GM18907 (cell line): Measurements from ENCODE around the gene PCMT1.
"Not testable (repeated sequence)": the region's sequence is repeated elsewhere in the genome, so short reads cannot be mapped to it uniquely, and the experiment has no call there.

Source experiments
- ATAC-seq: cut with Tn5 transposase; IDR thresholded peaks from one replicate; pipeline ENCODE4 v1.9.1; 2021; ENCODE audit warnings: mild to moderate bottlenecking, moderate library complexity; ENCODE audit not compliant: unreplicated experiment

Gene PCMT1

DNA sequence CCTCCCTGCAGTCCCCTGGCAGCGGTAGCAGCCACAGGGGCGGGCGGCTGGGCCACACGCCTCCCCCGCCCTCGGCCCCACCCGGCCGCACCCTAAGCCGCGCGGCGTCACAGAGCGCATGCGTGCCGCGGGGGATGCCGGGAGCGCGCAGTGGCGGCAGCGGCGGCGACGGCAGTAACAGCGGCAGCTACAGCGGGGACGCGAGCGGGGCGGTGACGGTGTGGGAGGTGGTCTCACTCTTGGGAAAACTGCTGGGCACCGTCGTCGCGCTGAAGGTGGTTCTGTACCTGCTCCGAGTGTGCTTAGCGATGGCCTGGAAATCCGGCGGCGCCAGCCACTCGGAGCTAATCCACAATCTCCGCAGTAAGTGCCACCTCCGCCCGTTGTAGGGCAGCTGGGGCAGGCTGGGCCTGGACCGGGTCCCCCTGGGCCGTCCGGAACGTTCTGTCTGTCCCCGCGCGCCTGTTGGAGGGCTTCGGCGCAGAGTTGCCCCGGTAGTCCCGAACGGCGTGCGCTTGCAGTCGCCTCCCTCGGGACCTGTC, at the start of gene PCMT1:
TSS of gene PCMT1 (plus strand) at position 148 of the 542 bp plus-strand sequence. CDS start at position 309, 161 bp downstream.
- ATAC-seq: peak; percentile 88

DNA sequence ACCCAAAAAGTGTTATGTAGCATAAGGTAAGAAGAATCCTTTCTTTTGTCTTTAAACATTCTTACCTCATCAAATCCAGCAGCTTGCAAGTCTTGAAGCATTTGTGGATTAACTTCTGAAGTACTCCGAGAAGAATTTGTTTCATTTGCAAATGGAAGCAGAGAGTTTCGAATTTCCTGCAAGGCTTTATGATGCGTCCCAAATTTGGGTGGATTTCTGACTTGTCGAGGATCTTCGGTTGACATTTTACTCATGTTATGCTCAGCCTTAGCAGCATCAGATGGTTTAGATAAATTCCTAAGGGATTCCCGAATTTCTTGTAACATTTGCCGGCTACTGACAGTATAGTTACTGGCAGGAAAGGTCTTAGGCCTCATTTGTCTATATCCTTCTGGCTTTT, 47.8 kb upstream of the PCMT1 start:
- ATAC-seq: no peak

DNA sequence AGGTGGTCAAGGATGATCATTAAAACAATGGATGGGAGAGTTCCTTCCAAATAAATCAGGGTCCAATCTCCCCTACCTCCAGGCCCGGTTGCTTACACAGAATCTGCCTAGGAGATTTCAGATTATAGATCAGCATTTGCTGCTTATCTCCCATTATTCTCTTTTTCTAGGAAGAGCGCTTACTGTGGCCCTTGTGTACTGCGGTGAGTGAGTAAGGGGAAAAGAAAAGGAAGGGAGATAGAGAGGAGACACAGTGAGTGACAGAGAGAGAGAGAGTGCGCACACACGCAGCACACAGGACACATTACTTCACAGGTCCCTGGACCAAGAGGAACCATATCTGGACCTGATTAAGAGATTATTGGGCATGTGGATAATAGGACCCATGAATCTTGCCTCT, 37.8 kb upstream of the PCMT1 start:
- no peak for ATAC-seq

DNA sequence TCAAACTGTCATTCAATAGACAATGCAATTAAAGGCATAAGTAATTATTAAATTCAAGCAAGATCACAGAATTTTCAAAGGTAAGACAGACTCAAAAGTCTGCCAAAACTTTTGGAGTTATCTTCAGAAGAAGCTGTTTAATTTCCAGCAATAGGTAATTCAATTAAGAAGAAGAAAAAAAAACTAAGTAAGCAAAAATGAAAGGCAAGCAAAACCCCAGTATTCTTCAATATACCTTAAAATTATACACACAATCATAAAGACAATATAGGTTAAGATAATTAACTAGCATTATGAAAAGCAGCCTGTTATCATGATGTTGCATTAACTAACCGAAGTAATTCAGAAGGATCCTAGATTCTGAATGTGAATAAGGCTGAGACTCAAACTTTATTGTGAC, 35.1 kb upstream of the PCMT1 start:
- no peak for ATAC-seq

DNA sequence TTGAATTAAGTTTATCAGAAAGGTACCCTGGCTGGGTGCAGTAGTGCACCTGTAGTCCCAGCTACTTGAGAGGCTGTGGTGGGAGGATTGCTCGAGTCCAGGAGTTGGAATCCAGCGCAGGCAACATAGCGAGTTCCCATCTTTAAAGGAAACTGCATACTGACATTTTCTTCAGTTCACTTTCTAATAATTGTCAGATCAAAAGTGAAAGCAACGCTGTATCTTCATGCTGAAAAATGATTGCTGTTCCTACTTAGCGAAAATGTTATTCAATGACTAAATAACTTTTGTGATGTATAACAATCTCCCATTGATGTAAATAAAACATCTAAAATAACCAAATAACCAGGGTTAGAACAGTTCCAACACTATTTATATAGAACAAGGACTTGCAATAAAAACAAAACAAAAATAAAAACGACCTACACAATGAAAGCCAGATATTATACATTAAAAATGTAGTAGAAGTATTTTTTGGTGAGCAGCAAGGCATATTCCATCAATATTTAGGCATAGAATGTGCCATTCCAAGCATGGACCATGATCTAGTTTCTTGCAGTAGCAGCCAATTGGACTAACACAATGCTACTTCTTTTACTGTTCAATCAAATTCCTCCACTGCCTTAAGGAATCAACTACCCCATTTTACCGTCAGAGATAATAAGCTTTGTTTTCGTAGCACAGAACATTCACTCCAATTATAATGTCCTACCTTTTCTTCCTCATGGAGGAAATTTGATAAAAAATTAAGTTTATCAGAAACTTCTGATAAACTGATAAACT, 33.2 kb upstream of the PCMT1 start:
- no peak for ATAC-seq

DNA sequence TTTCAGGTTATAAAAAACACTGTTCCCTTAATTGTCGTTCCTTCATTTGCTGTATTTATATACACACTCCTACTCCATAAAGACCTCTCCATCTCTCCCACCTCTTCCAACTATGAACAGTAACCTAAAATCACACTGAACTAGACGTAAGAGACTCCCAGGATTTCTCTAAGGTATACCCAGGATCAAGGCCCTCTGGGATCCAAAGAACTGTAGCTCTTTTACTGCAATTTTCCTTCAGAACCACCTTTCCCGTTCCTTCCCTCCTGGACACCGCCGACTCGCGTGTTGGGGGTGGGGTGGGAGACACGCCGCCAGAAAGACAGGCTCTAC, 32.3 kb upstream of the PCMT1 start:
- no peak for ATAC-seq

DNA sequence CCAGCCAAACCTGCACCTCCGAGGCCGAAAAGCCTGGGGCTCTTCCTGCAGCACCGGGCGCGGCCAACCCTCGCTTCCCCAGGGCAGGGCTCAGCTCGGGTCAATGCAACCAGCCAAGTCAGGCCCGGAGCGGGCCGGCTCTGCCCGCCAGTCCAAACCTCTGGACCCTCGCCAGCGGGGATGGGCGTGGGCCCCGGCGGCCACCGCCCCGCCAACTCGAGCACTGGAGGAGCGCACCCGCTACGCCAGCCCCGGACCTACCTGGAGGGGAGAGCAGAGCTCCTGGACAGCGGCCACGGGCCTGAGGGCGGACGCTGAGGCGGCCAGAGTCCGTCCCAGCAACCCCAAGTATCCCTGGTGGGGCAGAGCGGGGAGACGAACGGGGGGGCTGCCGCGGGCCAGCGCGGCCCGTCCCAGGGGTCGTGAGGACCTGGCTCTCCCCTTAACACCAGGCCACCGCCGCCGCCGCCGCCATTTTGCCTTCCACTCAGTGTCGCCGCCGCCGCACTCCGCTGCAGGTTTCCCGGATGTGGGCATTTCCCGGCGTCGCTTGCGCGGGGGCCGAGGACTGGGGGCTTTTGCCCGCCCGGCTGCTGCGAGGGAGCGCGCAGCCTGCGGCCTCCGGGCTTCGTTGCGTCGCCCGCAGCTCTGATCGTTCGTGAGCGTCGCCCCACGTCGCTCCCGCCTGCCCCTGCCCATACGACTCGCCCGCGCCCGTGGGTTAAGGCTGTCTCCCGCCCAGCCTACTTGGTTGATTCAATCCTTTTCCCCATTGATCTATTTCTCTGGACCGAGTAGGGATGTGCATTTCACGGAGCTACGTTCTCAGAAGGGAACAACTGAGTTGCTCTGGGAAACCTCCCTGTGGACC, 31.7 kb upstream of the PCMT1 start, which contains the start of gene LATS1:
TSS of gene LATS1 (minus strand) at position 514 of the 871 bp plus-strand sequence. CDS start 15,975 bp downstream, outside the sequence.
- ATAC-seq: peak; percentile 85

DNA sequence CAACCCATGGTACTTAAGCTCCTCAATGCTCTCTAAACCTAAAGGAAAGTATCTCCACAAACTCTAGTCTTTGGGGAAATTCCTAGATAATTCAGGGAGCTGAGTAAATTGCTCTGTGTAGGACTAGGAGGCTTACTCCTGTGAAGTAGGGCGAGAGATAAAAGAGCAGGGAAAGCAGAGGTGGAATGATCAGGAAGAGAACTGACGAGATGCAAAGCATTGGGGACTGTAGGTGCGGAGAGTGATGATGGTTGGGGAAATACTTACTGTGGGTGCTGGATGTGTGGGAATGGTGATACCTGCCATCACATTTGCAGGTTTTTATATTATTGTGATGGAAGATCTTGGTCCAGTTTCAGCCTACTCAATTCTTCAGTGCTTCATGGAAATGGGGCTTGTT, 30.0 kb upstream of the PCMT1 start:
- no peak for ATAC-seq

DNA sequence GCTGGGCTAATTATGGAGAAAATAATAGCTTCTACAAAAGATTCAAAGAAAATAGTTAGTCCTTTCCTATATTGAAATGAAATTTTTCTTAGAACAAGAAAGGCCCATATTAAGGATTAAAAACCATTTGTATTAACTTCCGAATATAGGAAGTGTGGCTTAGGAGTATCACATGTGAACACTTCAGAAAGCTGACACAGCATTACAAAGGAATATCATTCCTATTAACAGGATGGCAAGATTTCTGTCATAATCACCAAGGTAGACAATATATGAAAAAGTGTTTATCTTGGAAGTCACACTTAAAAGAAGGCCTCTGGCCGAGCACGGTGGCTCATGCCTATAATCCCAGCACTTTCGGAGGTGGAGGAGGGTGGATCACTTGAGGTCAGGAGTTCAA, 26.3 kb upstream of the PCMT1 start:
- no peak for ATAC-seq

DNA sequence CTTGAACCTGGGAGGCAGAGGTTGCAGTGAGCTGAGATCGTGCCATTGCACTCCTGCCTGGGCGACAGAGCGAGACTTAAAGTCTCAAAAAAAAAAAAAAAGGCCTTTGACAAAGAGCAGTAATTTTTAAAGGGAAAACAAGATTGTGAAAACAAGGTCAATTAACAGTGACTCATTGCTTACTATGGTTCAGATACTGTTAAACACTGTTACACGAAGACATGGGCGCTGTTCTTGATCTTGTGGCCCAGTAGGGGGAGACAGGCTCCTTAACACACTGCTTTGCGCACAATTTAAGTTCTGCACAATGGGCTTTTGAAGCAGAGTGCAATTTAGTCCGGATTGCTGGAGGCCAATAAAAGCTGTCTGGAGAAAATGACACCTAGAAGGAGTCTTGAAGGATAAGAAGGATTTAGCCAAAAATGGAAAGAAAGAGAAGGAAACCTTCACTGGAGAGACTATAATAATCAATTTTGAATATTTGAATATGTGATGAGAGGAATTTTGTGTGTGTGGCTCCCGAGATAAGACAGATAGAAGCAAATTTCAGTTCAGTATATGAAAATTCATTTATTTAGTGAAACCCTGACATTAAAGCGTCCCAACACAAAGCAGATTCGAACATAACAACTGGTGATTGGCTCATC, 25.6 kb upstream of the PCMT1 start:
- no peak for ATAC-seq

DNA sequence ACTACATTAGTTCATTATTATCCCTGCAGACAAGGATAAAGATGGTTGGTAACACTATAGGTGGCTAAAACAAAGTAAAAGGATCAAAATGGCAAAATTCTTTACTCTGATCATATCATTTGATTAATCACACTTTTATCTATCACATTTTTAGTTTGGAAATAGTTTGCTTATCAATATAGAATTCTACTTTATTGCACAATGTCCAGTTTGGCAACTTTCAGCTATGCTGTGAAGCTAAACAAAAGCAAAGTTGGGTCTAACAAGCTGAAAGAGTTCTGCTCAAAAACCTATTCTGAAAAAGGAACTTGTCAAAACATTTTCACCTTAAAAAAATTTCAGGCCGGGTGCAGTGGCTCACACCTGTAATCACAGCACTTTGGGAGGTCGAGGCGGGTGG, 23.8 kb upstream of the PCMT1 start:
- no peak for ATAC-seq

DNA sequence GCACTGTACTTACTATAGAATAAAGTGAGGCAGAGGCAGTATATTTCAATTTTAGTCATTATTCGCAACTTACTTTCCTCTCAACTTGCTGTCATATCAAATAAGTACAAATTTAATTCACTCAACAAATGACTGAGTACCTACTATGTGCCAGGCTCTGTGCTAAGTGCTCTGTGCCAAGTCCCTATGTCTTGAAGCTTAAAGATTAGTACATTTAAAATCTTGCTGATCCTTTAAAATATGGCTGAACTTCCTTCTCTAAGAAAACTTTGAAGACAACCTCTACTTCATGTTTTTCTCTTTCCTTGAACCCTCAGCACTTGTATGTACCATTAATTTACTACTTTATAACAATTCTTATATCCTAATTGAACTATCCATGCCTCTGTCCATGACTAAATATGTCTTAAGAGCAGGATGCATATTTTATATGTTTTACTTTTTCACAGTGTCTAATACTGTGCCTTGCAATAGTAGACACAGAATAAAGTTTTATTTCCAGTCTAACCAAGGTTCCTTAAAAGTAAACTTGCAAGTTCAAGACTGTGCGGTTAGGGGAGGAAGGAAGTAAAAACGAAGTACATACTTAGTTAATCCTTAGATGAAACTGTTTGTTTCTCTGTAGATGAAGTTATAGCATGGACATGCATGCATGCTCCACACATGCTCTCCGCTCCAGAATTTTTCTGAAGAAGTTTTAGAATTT, 21.6 kb upstream of the PCMT1 start:
- no peak for ATAC-seq

DNA sequence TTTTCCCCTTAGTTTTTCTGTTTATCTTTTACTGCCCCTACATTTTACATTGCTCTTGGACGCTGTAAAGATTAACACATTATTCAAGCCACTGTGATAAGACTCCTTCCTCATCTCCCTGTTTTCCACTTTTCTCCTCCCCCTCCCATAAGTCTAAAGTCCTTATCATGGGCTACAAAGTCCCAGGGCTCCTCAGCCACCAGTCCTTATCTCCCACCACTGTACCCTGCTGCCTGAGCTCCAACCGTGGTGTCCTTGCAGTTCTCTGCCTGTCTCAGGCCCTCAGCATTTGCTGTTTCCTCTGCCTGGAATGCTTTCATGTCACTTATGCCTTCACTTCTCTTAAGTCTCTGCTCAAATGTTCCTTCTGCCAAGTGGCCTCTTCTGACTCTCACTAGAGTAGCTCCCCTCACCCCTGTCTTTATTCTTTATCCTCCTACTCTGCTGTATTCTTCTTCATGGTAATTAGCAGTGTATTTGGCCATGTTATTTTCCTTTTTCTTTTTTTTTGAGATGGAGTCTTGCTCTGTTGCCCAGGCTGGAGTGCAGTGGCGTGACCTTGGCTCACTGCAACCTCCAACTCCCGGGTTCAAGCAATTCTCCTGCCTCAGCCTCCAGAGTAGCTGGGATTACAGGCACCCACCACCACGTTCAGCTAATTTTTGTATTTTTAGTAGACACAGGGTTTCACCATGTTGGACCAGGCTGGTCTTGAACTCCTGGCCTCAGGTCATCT, 20.9 kb upstream of the PCMT1 start:
- no peak for ATAC-seq

DNA sequence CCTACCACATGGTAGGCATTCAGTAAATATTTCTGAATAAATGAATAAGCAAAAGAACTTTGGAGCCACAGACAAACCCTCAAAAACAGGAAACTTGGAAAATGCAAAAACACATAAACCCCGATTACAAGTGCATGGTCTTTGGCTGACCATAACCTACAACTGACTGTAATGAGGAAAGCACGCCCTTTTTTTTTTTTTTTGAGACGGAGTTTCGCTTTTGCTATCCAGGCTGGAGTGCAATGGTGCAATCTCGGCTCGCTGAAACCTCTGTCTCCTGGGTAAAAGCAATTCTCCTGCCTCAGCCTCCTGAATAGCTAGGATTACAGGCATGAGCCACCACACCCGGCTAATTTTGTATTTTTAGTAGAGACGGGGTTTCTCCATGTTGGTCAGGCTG, 19.7 kb upstream of the PCMT1 start:
- no peak for ATAC-seq

DNA sequence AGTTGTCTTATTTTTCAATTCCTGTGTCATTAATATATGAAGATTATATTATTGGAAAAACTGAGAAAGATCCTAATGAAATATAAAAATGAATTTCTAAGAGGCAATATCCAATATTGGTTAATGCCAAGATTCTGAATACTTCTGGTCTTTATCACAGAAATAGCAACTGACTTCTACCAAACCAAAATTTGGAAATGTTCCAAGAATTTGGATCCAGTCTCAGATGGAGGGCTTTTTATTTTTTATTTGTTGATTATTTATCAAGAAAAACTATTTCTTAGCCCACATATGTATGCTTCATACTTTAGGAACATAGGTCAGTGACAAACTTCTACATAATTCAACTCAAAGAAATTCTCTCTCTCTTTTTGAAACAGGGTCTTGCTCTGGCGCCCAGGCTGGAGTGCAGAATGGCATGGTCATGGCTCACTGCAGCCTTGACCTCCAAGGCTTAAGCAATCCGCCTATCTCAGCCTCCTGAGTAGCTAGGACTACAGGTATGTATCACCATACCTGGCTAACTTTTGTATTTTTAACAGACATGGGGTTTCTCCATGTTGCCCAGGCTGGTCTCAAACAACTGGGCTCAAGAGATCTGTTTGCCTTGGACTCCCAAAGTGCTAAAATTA, 16.3 kb upstream of the PCMT1 start:
- ATAC-seq: no peak

DNA sequence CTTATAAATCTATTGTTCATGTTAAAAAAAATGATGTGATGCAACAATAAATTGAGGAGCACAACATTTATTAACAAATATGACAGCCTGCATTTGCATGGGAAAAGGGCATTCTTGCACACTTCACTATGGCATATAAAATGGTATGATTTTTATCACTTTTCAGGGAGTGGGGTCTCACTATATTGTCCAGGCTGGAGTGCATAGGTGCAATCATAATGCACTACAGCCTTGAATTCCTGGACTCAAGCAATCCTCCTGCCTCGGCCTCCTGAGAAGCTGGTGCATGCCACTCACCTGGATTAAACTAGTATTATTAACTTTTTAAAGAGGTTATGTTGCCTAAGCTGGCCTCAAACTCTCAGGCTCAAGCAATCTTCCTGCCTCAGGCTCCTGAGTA, 14.6 kb upstream of the PCMT1 start:
- no peak for ATAC-seq

DNA sequence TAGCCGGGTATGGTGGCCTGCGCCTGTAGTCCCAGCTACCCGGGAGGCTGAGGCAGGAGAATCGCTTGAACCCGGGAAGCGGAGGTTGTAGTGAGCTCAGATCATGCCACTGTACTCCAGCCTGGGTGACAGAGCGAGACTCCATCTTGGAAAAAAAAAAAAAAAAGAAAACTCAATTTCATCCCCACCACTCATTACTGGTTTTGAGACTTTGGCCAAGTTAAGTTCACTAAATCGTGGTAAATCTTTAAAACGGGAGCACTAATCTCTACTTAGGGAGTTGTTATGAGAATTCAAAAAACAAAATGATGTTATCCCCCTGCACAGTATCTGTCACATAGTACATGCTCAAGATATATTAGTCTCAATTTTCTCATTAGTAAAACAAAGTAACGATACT, 4.3 kb upstream of the PCMT1 start:
- not testable (repeated sequence) for ATAC-seq

DNA sequence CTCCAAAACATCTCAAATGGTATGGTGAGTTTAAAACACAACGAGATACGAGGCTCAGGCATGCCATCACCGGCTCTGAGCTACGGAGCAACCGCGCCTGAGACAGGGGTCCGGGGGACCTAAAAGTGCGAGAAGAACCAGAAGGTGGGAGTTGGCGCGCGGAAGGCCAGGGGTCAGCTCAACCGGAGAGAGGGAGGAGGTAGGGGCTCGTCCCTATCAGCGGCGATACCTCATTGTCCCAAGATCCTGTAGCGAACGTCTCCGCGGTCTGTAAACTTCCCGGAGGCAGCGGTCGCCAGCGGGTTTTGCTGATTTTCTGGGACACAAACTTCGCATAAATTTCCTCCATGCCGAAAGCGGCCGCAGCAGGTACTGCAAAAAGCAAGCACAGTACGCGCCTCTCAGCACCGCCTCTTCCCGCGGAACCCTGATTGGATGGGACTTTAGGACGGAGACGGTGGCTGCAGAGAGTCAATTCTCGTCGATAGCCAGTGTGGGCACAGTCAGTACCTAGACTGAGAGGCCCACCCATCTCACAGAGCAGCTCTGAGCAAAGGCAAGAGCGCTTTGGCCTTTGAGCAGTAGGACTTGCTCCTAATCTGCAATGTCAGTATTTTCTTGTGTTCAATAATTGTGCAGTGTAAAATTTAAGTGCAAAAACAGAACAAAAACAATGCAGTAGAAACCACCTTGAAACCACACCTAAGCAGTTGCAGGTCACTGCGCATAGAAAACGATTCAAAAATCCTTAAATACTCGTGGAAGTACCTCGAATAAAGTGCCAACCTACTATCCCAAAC, 3.2 kb upstream of the PCMT1 start, which contains the start of gene NUP43:
TSS of gene NUP43 (minus strand) at position 383 of the 800 bp plus-strand sequence. CDS start at position 349, 34 bp downstream.
- ATAC-seq: peak; percentile 57
